Lower lobe of right lung (tissue), 2 donors: Measurements from ENCODE around the gene PPP2R2C. TPM values are rescaled to one million over a fixed set of nuclear protein-coding genes. Genes with fewer than 3 reads are reported as not detected.

ENCODE experiments used
- ATAC-seq, 2 donors: fragments of 200-7000 bp; cut with Tn5 transposase; one replicate each; pipeline ENCODE4 v1.9.1; 2020 to 2022; ENCODE audit warnings: mild to moderate bottlenecking in 2 of 2, moderate library complexity in 2 of 2
- DNase-seq: peaks from one replicate; pipeline ENCODE4 v3.0.0-alpha.2; 2020
- H3K27ac ChIP-seq: fragments of 200-600 bp; one replicate; pipeline ENCODE4 v1.8.0; 2022
- H3K27me3 ChIP-seq: fragments of 200-600 bp; one replicate; pipeline ENCODE4 v1.8.0; 2022; ENCODE audit warnings: low read depth
- H3K36me3 ChIP-seq: fragments of 200-600 bp; one replicate; pipeline ENCODE4 v1.8.0; 2022; ENCODE audit warnings: mild to moderate bottlenecking
- H3K4me1 ChIP-seq: fragments of 200-600 bp; one replicate; pipeline ENCODE4 v1.8.0; 2022
- H3K4me3 ChIP-seq: fragments of 200-600 bp; one replicate; pipeline ENCODE4 v1.8.0; 2022; ENCODE audit warnings: mild to moderate bottlenecking
- H3K9me3 ChIP-seq: fragments of 200-600 bp; one replicate; pipeline ENCODE4 v1.8.0; 2022
- CTCF ChIP-seq: fragments of 200-600 bp; IDR thresholded peaks from one replicate; pipeline ENCODE4 v1.8.0; 2022; ENCODE audit warnings: antibody characterized with exemption, mild to moderate bottlenecking
- intact Hi-C: fragments of 100-400 bp; cut with DNase I; formaldehyde crosslinking; loops from one replicate; pipeline ENCODE4 v1.11.0; 2022
- total RNA-seq: library from RNA; stranded (reverse); fragmentation: NEBNext Ultra II Directional; extraction: Animal tissue kit (Norgen Biotek cat#: 25700); gene quantifications from one replicate; pipeline ENCODE4 v1.2.1, GENCODE V29; 2021
- donor health status: DM: no; HTN: yes; CAD: no; lungs with severe emphysema.

The PPP2R2C gene
- total RNA-seq, 1 donor from 2014 or later, result not detected

GRCh38 chr4:6450709-6451108 is 21.7 kb downstream of the PPP2R2C start:
- Histone ChIP-seq H3K27me3 (peaks cover 10% of the 10 kb centered on the region), H3K36me3 (no peaks in the 10 kb centered on the region)
- TF ChIP-seq CTCF, result no peak

GRCh38 chr4:6449746-6450369 is 22.6 kb downstream of the PPP2R2C start:
- no peaks in the 10 kb centered on the region for H3K36me3 ChIP-seq
- H3K4me3 ChIP-seq, result no peak overlapping the region
- no peak for TF ChIP-seq CTCF
- intact Hi-C loops, result no loop called here
- H3K27ac ChIP-seq, result no peak overlapping the region
- H3K27me3 ChIP-seq, result peaks cover 8% of the 10 kb centered on the region
- DNase-seq (no peak), ATAC-seq (no peak)
- H3K9me3 ChIP-seq, result no peaks in the 10 kb centered on the region
- no peaks in the 10 kb centered on the region for H3K4me1 ChIP-seq

More at GRCh38 chr4:6450709-6451108, 21.7 kb downstream of the PPP2R2C start:
- H3K4me1 ChIP-seq, result no peaks in the 10 kb centered on the region
- H3K27ac ChIP-seq, result no peak overlapping the region
- DNase-seq, result no peak
- no peaks in the 10 kb centered on the region for H3K9me3 ChIP-seq
- no peak overlapping the region for H3K4me3 ChIP-seq
- intact Hi-C loops, result no loop called here
- ATAC-seq, result no peak

GRCh38 chr4:6449335-6449734 is 23.1 kb downstream of the PPP2R2C start:
- DNase-seq (no peak), ATAC-seq (no peak)
- H3K4me3 ChIP-seq, result no peak overlapping the region
- H3K9me3 ChIP-seq, result no peaks in the 10 kb centered on the region
- H3K4me1 ChIP-seq, result no peaks in the 10 kb centered on the region
- no peak for TF ChIP-seq CTCF
- H3K27me3 ChIP-seq, result peaks cover 6% of the 10 kb centered on the region
- no peak overlapping the region for H3K27ac ChIP-seq
- intact Hi-C loops, result no loop called here
- H3K36me3 ChIP-seq, result no peaks in the 10 kb centered on the region

GRCh38 chr4:6448476-6449170 is 23.8 kb downstream of the PPP2R2C start:
- no peak for DNase-seq
- no peak for TF ChIP-seq CTCF

GRCh38 chr4:6447672-6448171 is 24.7 kb downstream of the PPP2R2C start:
- Histone ChIP-seq H3K27me3 (no peaks in the 10 kb centered on the region), H3K4me1 (no peaks in the 10 kb centered on the region)

More at GRCh38 chr4:6448476-6449170, 23.8 kb downstream of the PPP2R2C start:
- Histone ChIP-seq H3K4me3 (no peak overlapping the region), H3K27ac (no peak overlapping the region), H3K4me1 (no peaks in the 10 kb centered on the region), H3K9me3 (no peaks in the 10 kb centered on the region), H3K27me3 (peaks cover 2% of the 10 kb centered on the region), H3K36me3 (no peaks in the 10 kb centered on the region)
- intact Hi-C loops, result no loop called here
- ATAC-seq, result no peak

More at GRCh38 chr4:6447672-6448171, 24.7 kb downstream of the PPP2R2C start:
- no peak for DNase-seq
- no peaks in the 10 kb centered on the region for H3K36me3 ChIP-seq
- no peak for TF ChIP-seq CTCF
- H3K4me3 ChIP-seq, result no peak overlapping the region
- no peak for ATAC-seq
- no peak overlapping the region for H3K27ac ChIP-seq
- intact Hi-C loops, result no loop called here
- no peaks in the 10 kb centered on the region for H3K9me3 ChIP-seq
